Stimulated activated CD4-positive, alpha-beta T cell treated with anti-CD3 and anti-CD28 coated beads, Interleukin-4, amount 100 ng/mL, for 24 hours (primary cell): ENCODE results near the gene PITX2.
A peak's percentile ranks its signal among the peaks of the same experiment; 100 is the strongest.

Source experiments
- DNase-seq: peaks from one replicate; pipeline ENCODE4 v3.0.0-alpha.2; 2020

The PITX2 gene

GRCh38 chr4:110622841-110623717 is at the start of gene PITX2:
Gene PITX2 (minus strand): TSS chr4:110623077. CDS start chr4:110622460, 617 bp downstream.
- DNase-seq = peak; percentile 37

DNA sequence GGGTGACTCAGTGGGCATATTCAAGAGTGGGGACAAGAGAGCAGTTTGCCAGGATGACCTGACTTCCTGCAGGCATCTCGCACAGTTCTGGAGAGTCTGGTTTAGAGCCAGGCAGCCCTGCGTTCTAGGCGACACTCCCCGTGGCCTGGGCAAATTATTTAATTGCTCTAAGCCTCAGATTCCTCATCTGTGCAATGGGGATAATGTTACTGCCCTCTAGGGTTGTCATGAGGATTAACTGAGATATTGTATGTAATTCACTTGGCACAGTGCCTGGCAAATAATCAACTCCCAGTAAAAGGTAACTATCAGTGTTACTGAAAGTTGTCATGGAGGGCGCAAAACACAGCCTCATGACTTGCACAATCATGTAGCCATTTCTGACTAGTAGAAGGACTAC is 48.8 kb upstream of the PITX2 start:
- no peak for DNase-seq

DNA sequence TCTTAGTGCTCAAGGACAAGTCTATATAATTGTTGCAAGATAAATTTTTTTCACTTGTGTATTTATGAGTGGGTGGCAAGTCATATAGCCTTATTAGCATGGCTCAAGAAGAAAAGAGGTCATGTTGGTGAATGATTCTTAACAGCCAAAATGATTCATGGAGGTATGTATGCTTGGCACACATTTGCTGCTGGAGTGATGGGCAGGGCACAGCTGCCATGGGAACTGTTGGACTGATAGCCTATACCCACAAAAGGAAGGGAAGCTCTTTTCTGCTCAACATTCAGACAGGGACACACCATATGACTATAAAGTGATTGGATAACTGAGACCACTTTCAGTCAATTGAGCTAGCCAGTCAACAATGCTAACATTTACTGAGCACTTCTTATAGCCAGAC is 46.8 kb upstream of the PITX2 start:
- DNase-seq = no peak

DNA sequence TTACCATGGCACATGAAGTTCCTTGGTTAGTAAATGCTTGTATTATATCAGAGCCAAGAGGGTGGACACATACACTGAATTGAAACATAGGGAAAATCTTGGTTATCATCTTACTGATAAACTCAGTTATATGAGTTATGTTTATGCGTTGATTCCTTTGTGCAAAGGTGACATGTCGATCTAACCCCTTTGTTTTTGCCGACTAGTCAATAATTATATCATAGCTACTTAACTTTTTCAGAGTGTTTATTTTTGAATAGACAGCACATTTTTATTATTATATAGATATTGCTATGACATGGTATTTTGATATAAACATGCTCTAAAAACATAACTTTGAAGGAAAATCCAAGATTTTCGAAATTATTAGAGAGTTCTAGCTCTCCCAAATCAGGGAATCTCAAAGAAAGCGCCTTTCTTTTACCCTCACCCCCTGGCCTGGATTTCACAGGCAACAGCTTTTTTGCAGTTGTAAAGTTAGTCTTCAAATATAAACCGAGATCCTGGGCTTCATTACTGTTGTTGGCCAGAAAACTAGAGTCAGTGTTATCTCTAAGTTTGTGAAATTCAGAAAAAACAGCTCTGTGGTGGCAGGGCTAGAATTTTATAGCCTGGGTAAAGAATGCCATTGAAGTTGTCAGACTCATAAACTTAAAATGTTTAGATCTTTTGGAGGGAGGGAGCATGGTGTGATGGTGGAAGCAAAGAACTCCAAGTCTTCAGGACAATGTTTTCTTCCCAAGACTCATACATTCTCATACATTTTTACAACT is 45.8 kb upstream of the PITX2 start:
- DNase-seq = no peak

DNA sequence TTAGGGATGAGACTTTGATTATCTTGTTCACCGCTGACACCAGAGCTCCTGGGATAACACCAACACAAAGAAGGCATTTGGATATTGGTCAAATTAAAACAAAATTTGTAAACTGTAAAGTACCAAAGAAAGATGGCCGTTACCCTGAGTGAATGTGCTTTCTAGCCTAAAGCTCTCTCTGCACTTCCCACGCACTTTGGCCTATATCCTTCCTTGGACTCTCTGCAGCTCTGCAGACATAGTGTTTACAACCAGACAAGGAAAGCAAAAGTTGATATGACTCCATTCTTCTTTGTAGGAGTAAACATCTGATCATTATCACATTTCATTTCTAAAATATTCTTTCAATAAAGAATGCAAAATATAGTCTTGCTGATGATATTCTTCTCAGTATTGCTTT is 44.8 kb upstream of the PITX2 start:
- DNase-seq = no peak

GRCh38 chr4:110666030-110666429 is 43.2 kb upstream of the PITX2 start:
- no peak for DNase-seq

- no peak for DNase-seq
These were observed 41.0 kb upstream of the PITX2 start for GRCh38 chr4:110663738-110664444.

DNA sequence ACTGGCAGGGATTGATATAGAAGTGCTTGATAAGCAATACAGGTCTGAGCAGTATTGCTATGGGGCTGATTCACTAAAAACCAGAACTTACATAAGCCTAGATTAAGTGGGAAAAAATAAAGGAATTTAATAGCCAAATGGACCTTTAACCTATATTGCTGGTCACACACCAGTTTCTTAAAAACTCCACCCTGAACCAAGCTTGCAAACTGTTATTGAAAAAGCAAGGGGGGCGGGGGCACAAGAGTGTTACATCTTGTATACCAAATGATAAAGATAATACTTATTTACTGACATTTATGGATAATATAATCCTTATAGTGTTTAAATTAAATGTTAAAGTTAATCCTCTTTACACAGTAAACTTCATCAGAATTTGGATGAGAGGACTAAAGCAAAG is 40.3 kb upstream of the PITX2 start:
- no peak for DNase-seq

GRCh38 chr4:110660755-110661154 is 37.9 kb upstream of the PITX2 start:
- no peak for DNase-seq

GRCh38 chr4:110654254-110654635 is 31.4 kb upstream of the PITX2 start:
- no peak for DNase-seq

DNA sequence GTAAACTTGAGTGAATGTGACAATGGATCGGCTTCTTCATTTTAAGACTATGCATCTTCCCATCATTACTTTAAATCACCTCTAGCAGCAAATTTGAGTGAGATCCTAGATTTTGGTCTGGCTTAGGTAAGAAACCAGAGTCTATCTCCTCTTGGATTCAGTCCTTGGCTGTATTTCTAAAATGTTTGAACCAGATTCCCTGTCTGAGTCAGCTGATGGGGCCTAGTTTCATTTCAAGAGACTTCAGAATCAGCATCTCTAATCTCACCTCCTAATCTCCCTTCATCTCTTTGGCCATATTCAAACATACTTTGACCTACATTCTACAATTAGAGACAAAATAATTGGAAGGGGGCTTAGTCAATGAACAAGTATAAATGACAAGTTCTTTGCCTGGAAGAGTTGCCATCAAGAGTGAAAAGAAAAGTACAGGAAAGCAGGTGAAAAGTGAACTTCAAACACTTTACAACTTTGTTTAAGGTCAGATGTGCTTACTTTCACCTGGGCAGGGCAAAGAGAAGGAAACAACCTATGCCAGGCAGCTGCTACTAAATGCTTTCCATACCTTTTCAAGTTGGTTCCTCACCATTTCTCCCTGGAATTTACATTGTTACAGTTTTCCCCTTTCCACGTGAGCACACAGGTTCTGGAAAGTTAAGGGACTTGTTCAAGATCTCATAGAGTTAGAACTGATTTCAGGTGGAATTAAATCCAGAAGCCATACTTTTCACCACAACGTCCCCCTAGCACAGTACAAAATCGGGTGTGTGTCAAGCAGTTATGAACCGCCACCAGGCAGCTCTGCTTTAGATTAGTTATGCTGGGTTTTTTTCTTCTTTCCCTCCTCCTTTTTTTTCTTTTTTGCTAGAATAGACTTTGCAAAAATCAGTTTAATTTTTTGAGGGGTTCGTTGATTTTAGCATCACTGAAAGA is 30.7 kb upstream of the PITX2 start:
- DNase-seq = no peak

DNA sequence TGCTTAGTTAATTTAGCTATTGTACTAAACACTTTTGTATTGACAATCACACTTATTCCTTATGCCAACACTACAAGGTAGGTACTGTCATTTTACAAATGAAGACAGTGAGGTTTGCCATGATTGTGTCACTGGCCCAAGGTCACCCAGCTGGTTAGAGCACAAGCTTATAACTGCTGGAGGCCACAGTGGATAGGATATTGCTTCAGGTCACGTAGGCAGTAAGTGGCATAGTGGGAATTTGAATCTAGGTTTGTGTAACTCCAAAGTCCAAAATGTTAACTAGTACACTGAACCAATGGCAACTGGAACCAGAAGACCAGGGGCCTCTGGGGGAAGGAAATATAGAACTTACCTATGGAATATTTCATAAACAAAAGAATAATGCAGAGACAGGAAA is 21.1 kb upstream of the PITX2 start:
- no peak for DNase-seq

- DNase-seq = no peak
These were observed 20.2 kb upstream of the PITX2 start for GRCh38 chr4:110643096-110643495.

GRCh38 chr4:110641218-110641617 is 18.3 kb upstream of the PITX2 start:
- no peak for DNase-seq

- no peak for DNase-seq
These were observed 17.7 kb upstream of the PITX2 start for GRCh38 chr4:110640576-110640975.

DNA sequence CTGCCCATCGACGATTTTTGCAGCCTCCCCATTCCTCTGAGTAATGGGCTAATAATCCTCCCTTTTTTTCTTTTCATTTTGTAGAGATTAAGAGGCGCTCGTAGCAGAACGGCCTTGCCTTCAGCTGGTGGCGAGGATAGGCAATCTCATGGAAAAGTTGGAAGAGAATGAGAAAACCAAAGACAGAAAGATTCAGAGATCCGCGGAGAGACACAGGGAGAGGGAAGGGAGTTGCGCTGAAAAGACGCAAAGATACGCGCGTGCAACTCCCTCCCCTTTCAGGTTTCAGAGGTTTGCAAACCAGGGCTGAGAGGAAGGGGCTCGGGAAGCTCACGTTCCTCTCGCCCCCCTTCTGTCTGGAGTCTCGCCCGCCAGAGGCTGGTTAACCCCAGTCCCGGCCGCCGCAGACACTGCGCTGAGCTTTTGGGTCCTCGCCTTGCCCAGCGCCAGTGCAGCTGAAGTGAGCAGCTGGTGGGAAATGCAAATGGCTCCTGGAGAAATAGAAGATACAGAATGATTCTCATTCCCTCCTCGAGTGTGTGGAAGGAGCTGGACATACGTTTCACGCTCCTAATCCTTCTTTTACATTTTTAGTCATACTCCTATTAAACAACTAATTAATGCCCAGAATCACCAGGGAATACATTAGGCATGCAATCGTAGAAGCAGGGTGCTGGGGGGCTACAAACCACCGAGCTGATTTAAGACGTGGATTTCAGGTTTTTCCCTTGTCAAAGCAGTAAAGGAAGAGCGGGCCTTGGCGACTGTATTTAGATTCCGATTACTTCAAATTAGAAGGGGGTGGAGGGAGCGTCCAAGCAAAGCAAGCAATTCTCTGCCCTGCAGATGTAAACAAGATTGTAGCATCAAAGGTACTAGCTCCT is 16.6 kb upstream of the PITX2 start:
- DNase-seq = no peak

DNA sequence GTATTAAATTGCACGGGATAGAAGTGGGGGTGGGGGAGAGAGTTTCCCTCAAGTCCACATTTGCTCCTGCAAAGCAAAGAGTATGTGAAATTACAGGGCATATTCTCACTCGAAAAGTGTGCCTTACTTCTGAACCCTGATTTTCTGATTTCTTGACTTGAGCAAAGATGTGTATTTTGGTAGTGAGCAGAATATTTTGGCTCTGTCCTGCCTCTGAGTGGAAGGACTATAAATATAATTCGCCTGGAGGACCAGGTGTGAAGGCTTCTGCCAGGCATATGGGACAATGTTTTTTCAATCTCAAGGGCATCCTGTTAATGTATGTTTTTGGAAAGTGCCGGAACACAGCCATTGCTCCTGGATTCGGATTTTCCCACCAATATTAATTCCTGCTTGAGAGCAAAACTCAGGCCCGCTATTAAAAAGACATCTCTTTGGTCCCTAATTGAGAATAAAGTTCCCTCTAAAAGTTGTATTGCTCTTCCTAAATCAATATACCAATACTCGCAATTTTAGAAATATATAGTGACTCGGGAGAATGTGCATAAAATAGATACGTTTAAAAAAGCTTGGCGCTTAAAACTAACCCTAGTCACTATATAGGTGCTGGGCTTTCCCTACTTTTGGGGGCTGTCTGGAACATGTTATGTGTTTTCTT is 15.3 kb upstream of the PITX2 start:
- DNase-seq = no peak

GRCh38 chr4:110637408-110638088 is 14.7 kb upstream of the PITX2 start:
- no peak for DNase-seq

- no peak for DNase-seq
These were observed 14.0 kb upstream of the PITX2 start for GRCh38 chr4:110636680-110637407.
